Measurements from ENCODE around the gene LRRC75A.
"Not testable (repeated sequence)": the region's sequence is repeated elsewhere in the genome, so short reads cannot be mapped to it uniquely, and the experiment has no call there.

The LRRC75A gene

DNA sequence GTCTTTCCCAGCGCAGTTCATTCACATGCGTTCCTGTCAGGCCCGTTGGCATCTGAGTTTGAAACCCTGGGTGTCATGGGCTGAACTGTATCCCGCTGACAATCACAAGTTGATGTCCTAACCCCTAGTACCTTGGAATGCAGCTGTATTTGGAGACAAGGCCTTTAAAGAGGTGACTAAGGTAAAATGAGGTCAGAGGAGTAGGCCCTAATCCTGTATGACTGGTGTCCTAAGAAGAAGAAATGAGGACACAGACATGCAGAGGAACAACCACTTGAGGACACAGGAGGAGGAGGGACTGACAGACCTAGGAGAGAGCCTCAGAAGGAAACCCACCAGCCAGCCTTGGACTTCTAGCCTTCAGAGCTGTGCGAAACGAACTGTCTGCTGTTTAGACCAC is 43.5 kb downstream of the LRRC75A start:
- DNase-seq = no peak

- no peak for DNase-seq
Measured at GRCh38 chr17:16447676-16448075, 44.3 kb downstream of the LRRC75A start.

GRCh38 chr17:16446338-16446983 is 45.5 kb downstream of the LRRC75A start:
- DNase-seq = peak; percentile 76

DNA sequence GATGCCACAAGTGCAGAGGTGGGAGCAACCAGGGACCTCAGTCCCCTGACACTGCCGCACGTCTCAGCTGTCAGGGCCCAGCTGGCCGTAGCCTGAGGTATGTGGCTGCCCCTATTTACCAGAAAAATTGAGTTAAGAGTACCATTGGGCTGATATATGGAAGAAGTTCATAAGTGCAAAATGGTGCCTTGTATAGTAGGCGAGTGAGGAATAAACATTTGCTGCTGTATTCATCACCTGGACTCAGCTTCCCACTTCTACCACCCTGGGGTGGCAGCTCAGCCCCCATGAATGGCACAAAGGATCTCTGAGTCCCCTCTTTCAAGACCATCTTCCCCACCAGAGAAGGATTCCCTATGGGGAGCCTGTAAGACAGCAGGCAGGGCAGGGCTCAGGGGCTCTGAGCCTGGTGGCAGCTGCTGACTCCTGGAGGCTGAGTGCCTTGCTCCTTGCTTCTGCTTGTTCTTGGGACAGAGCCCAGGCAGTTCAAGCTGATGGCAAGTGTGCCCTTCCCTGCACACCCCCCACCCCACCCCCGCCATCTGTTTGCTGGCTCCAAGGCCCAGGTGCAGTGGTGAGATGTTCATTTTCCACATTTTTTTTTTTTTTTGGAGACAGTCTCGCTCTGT is 47.6 kb downstream of the LRRC75A start:
- peak; percentile 77 for DNase-seq

- no peak for DNase-seq
Measured at GRCh38 chr17:16443511-16444257, 48.3 kb downstream of the LRRC75A start.

DNA sequence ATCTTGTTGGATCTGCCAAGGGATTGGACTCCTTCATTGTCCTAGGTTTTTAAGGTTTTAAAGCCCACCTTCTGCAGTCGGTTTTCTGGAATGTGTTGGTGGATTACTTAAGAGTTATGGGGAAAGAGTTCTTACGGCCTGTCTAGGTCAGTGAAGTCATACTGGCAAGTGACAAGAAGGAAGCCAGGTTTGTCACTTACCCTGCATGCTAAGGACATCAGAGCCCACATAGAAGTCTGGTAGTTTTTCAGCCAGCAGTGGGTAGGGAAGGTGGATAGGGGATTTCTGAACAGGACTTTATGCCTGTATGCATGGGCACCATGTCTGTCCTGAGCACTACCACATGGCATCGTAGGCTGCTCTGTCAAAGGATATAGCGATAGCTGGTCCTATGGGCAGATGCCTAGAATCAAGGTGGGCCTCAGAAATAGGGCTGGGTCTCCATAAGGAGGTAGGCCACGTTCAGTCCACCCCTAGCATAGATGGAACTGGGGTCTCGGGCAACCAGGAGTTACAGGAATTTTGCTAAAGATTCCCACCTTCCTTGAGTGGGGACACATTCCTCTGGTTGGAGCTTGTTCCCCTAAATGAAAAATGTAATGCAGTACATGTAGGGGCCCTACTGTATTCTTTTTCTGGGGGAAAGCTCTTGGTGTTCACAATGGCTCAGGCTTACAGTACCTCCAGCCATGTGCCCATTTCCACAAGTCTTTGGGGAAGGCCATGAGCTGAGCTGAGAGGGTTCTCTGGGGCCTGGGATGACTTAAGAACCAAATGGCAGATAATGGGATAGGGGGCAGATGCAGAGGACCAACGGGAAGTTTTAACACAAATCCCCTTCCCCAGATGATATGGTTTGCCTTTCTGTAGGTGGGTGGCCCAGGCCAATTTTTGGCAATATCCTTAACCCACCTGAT is 49.1 kb downstream of the LRRC75A start:
- no peak for DNase-seq

DNA sequence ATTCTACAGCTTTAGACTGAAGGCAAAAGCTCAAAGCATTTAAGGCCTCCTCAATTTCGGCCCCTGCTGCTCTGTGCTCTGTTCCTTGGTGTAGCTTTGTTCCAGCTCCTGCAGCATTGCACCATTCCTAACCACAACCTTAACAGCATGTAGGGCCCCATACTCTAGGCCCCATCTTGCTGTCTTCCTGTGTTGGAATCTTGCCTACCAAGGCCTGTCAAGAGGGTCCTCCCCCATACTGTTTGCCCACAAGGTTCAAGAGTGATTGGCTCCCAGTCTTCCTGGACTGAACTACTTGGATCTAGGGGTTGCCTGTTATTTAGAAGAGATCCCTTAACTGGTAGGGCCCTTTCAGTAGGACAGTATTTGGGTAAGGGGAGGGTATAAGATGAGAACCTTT is 49.9 kb downstream of the LRRC75A start:
- no peak for DNase-seq

GRCh38 chr17:16440901-16441629 is 50.9 kb downstream of the LRRC75A start:
- no peak for DNase-seq

GRCh38 chr17:16440354-16440753 is 51.6 kb downstream of the LRRC75A start:
- not testable (repeated sequence) for DNase-seq

GRCh38 chr17:16439811-16440351 is 52.1 kb downstream of the LRRC75A start:
- DNase-seq = no peak

DNA sequence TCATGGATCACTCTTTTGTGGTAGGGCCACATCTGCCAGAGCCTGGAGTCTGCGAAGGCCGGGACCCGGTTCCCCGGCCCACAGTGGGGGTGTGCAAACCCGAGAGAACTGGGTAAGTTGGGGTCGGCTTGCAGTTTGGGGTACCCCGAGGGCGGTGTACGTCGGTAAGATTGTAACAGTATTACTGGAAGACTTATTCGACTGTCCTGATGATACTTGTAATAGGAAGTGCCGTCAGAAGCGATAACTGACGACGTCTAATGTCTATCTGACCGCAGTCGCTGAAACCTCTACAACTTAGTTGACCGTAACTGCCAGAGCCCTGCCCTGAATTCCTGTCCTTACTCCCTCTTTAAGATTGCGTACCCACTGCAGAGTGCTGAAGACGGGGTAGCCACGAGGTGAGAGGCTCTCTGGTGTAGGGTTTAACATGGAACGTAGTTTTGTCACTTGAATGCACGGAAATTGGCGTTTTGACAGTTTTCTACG is 52.6 kb downstream of the LRRC75A start:
- DNase-seq = no peak

DNA sequence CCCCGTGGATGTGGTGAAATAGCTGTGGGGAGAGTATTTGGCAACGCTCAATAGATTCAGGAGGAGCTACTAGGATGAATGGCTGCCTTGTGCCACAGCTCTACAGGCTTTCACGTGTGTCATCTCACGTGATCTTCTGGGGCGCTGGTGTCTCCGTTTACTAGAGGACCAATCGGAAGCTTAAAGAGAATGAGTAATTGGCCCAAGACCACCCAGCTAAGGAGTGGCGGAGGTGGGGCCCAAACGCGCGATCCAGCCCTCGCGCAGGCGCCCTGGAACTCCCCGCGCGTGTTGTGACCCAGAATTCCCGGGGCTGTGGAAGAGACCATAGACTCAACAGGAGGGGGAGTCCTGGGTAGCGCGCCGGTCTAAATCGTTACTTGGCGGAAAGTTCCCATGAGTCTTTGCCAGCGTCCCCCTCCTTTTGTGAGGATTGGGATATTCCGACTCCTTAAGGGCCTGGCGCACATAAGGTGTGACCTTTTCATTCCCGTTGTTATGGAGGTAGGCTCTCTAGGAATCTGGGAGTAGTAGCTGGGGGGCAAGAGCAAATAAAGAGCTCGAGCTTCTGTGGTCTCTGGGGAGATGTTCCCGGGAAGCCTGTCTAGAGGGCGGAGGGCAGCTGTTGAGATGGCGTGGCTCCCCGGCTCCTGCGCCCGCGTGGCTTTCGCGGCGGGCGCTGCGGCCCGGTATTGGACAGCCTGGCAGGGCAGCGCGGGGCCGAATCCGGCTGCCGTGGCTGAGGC is 53.3 kb downstream of the LRRC75A start:
- DNase-seq = peak; percentile 100

DNA sequence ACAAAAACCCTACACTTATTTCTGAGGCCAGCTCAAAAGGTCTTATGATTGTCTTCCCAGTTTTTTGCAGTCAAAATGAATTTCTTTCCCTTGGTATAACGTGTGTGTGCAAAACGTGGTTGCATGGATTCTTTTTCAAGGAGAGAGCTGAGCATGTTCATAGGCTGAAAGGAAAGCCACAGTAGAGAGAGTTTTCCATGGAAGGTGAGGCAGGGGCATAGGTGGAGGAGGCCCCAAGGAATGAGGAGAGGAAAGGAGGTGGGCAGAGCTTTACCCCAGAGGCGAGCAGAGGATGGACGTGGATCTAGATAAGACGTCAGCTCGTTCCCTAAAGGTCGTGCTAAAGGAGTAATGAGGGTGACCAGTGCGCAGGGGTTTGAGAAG is 53.8 kb downstream of the LRRC75A start:
- no peak for DNase-seq

DNA sequence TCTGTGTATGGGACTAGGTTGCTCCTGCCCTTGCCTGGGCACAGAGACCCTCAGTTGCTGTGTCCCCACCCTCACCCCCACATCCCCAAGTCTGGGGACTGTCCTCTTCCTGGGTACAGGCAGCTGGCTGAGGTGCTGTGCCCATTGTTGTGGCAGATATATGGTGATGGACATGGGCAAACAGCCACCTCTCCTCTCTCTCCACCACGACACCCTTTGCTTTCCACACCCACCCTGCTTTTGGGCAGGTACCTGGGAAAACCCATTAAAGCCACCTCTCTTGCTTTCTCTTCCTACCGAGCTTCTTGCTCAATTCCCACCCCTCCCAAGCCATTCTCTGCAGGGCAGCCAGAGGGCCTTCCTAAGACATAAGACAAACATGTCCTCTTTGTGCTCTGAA is 54.9 kb downstream of the LRRC75A start:
- no peak for DNase-seq

DNA sequence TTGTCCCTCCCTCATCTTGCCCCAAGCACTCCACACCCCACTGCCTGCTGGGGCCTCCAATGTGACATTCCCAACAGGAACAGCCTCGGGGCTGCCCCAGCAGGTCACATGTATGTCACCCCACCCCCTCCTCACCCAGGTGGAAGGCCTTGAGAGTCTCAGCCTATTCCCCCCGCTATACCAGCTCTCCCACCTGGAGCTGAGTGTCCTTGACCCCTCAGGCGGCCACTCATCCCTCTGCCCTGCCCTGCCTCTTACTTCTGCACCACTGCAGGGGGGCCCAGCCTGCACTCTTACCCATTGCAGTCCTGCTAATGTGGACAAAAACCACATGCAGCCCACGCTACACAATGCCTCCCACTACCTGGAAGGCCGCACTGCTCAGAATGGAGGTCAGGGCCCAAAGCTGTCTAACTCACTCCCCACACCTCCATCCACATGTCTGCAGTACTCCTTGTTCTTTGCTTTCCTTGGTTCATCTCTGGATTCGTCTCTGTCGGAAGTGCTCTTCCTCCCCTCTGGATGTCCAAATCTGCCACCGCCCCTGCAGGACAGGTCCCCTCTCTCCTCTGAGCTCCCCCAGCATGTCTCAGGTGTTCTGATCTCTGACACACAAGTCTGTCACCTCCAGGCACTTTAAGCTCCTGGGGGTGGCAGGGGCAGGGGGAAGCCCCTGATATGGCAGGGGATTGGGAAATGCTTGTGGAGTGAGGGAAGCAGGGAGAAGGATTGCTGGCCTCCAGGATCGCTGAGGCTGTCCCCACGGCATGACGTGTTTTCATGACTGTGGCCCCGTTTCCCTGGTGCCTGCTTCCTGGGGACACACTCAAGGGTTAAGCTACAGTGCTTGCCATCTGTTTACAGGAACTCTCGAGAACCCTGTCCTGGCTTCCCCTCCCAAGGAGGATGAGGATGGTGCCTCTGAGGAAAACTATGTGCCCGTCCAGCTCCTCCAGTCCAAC is 55.8 kb downstream of the LRRC75A start:
- DNase-seq = peak; percentile 69

DNA sequence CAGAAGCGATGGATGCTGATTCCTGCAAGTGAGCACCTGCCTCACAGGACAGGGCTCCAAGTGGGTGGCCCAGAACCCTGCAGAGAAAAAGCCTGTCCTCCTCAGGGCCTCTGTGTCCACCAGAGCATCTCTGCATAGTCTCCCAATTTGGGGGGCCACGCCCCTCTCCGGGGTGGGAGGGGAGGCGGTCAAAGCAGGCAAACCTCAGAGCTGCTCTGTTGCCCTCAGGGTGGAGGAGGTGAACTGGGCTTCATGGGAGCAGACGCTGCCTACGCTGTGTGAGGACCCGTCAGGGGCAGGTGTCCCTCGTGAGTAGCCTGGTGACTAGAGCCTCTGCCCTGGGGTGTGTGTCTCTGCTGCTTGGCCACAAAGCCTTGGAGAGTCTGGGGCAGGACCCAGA is 57.3 kb downstream of the LRRC75A start:
- peak; percentile 75 for DNase-seq

GRCh38 chr17:16433514-16433913 is 58.5 kb downstream of the LRRC75A start:
- no peak for DNase-seq

DNA sequence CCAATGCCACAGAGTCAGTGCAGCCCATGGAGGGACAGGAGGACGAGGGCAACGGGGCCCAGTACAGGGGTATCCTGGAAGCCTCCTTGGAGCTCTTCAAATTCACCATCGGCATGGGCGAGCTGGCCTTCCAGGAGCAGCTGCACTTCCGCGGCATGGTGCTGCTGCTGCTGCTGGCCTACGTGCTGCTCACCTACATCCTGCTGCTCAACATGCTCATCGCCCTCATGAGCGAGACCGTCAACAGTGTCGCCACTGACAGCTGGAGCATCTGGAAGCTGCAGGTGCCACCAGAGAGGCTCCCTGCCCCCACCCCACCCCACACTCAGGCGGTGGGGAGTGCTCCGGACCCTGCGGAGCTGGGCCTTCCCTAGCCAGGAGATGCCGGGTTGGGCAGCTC is 60.0 kb downstream of the LRRC75A start:
- no peak for DNase-seq

DNA sequence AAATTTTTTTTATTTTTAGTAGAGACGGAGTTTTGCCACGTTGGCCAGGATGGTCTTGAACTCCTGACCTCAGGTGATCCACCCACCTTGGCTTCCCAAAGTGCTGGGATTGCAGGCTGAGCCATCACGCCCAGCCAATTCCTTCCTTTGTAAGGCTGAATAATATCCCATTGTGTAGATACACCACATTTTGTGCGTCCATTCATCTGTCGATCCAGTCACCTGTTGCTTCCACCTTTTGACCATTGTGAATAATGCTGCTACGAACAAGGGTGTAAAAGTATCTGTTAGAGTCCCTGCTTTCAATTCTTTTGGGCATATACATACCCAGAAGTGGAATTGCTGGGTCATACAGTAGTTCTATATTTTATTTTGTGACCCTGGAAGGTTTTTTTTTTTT is 61.3 kb downstream of the LRRC75A start:
- no peak for DNase-seq

- no peak for DNase-seq
Measured at GRCh38 chr17:16429083-16429482, 62.9 kb downstream of the LRRC75A start.

Measured in islet precursor cell (in vitro differentiated cells).